Keratinocyte (primary cell): Measurements from ENCODE around the gene PFKP.

Source experiments
- CTCF ChIP-seq, 3 experiments: IDR thresholded peaks in 1 of 3; conservative IDR thresholded peaks in 1 of 3; optimal IDR thresholded peaks in 1 of 3; 2 replicates in 2 of 3; 3 replicates in 1 of 3; pipeline versions ENCODE3 to v1.5.1; 2011; ENCODE audit warnings: low read length in 3 of 3, mild to moderate bottlenecking in 3 of 3, moderate library complexity in 2 of 3, control low read depth in 1 of 3, inconsistent platforms in 1 of 3; ENCODE audit not compliant: insufficient read depth in 2 of 3; ENCODE audit errors: extremely low read depth in 1 of 3
- EZH2 ChIP-seq: IDR thresholded peaks from one replicate; pipeline ENCODE4 v1.6.1; 2012; ENCODE audit warnings: inconsistent platforms, mild to moderate bottlenecking, low read length, moderate library complexity

- no peak for TF ChIP-seq CTCF (optimal IDR thresholded peaks at IDR 0.05 in 1 of 3, IDR thresholded peaks at IDR 0.05 in 1 of 3, conservative IDR thresholded peaks at IDR 0.05 in 1 of 3; ENCODE audit: extremely low read depth in 1 of 3, insufficient read depth in 2 of 3, low read length in 3 of 3)
- TF ChIP-seq EZH2: no peak
Measured at GRCh38 chr10:3124412-3125175, 57.2 kb downstream of the PFKP start.
